Liver (tissue), 9 donors: ENCODE results near the gene RTN4RL2. TPM values are rescaled to one million over a fixed set of nuclear protein-coding genes. Genes with fewer than 3 reads are reported as not detected.

ENCODE experiments used
- DNase-seq: peaks from one replicate; pipeline ENCODE4 v3.0.0-alpha.2; 2017; ENCODE audit warnings: low spot score
- H3K27ac ChIP-seq, 2 donors: one replicate each; pipeline ENCODE4 v1.7.0; 2013; ENCODE audit warnings: inconsistent platforms in 2 of 2, low read length in 2 of 2, control low read depth in 1 of 2, low read depth in 1 of 2, mild to moderate bottlenecking in 1 of 2
- H3K27me3 ChIP-seq, 4 donors: one replicate each; pipeline versions ENCODE4 v1.6.1 to v1.7.0; 2013; ENCODE audit warnings: low read length in 3 of 4, inconsistent platforms in 1 of 4, mild to moderate bottlenecking in 1 of 4, moderate library complexity in 1 of 4; ENCODE audit not compliant: control insufficient read depth in 4 of 4, insufficient read depth in 4 of 4
- H3K36me3 ChIP-seq, 4 donors: one replicate each; pipeline versions ENCODE4 v1.6.1 to v1.7.0; 2013; ENCODE audit warnings: low read length in 3 of 4, mild to moderate bottlenecking in 3 of 4, low read depth in 1 of 4, moderate library complexity in 1 of 4; ENCODE audit not compliant: control insufficient read depth in 4 of 4, insufficient read depth in 3 of 4
- H3K4me1 ChIP-seq, 4 donors: one replicate each; pipeline versions ENCODE4 v1.6.1 to v1.7.0; 2013; ENCODE audit warnings: low read length in 3 of 4, mild to moderate bottlenecking in 3 of 4, moderate library complexity in 1 of 4; ENCODE audit not compliant: control insufficient read depth in 4 of 4, insufficient read depth in 4 of 4
- H3K4me3 ChIP-seq, 3 donors: one replicate each; pipeline versions ENCODE4 v1.6.1 to v1.7.0; 2013; ENCODE audit warnings: low read length in 3 of 3, control low read depth in 1 of 3, low read depth in 1 of 3, mild to moderate bottlenecking in 1 of 3
- H3K9ac ChIP-seq, 2 donors: one replicate each; pipeline ENCODE4 v1.7.0; 2013; ENCODE audit warnings: low read length in 2 of 2, mild to moderate bottlenecking in 2 of 2, moderate library complexity in 2 of 2, control low read depth in 1 of 2, low read depth in 1 of 2
- H3K9me3 ChIP-seq, 4 donors: one replicate each; pipeline versions ENCODE4 v1.6.1 to v1.7.0; 2013; ENCODE audit warnings: low read length in 3 of 4; ENCODE audit not compliant: control insufficient read depth in 4 of 4
- ATF3 ChIP-seq: IDR thresholded peaks from 2 replicates; pipeline ENCODE4 v1.6.1; 2016; ENCODE audit warnings: antibody characterized with exemption
- EGR1 ChIP-seq, 2 donors: IDR thresholded peaks; 2 replicates each; pipeline ENCODE4 v1.6.1; 2016 to 2018; ENCODE audit warnings: antibody characterized with exemption in 2 of 2, low read depth in 2 of 2
- FOXA1 ChIP-seq: IDR thresholded peaks from 2 replicates; pipeline ENCODE4 v1.6.1; 2016; ENCODE audit warnings: antibody characterized with exemption
- FOXA2 ChIP-seq: IDR thresholded peaks from 2 replicates; pipeline ENCODE4 v1.6.1; 2016; ENCODE audit warnings: antibody characterized with exemption
- GABPA ChIP-seq, 2 donors: IDR thresholded peaks in 1 of 2; conservative IDR thresholded peaks in 1 of 2; 2 replicates each; pipeline ENCODE4 v1.6.1; 2016; ENCODE audit warnings: antibody characterized with exemption in 2 of 2, mild to moderate bottlenecking in 1 of 2, moderate library complexity in 1 of 2
- HNF4A ChIP-seq, 2 donors: conservative IDR thresholded peaks; 2 replicates each; pipeline ENCODE4 v1.6.1; 2016; ENCODE audit warnings: antibody characterized with exemption in 2 of 2, mild to moderate bottlenecking in 2 of 2
- HNF4G ChIP-seq: IDR thresholded peaks from 2 replicates; pipeline ENCODE4 v1.6.1; 2016; ENCODE audit warnings: antibody characterized with exemption
- JUND ChIP-seq, 2 donors: IDR thresholded peaks; 2 replicates each; pipeline ENCODE4 v1.6.1; 2016; ENCODE audit warnings: antibody characterized with exemption in 2 of 2
- MAX ChIP-seq: IDR thresholded peaks from 2 replicates; pipeline ENCODE4 v1.6.1; 2016; ENCODE audit warnings: antibody characterized with exemption
- NR2F2 ChIP-seq: IDR thresholded peaks from 2 replicates; pipeline ENCODE4 v1.6.1; 2016; ENCODE audit warnings: antibody characterized with exemption
- RAD21 ChIP-seq, 2 donors: IDR thresholded peaks; 2 replicates each; pipeline ENCODE4 v1.6.1; 2016; ENCODE audit warnings: antibody characterized with exemption in 2 of 2, mild to moderate bottlenecking in 2 of 2
- REST ChIP-seq: IDR thresholded peaks from 2 replicates; pipeline ENCODE4 v1.6.1; 2016; ENCODE audit warnings: antibody characterized with exemption, mild to moderate bottlenecking
- RXRA ChIP-seq, 2 donors: IDR thresholded peaks; 2 replicates each; pipeline ENCODE4 v1.6.1; 2017 to 2018; ENCODE audit warnings: antibody characterized with exemption in 2 of 2, mild to moderate bottlenecking in 1 of 2
- SP1 ChIP-seq: IDR thresholded peaks from 2 replicates; pipeline ENCODE4 v1.6.1; 2018; ENCODE audit warnings: antibody characterized with exemption, mild to moderate bottlenecking
- TAF1 ChIP-seq: conservative IDR thresholded peaks from 2 replicates; pipeline ENCODE4 v1.6.1; 2016; ENCODE audit warnings: antibody characterized with exemption, mild to moderate bottlenecking
- YY1 ChIP-seq: IDR thresholded peaks from 2 replicates; pipeline ENCODE4 v1.6.1; 2016; ENCODE audit warnings: antibody characterized with exemption, mild to moderate bottlenecking
- ZBTB33 ChIP-seq: IDR thresholded peaks from 2 replicates; pipeline ENCODE4 v1.6.1; 2016; ENCODE audit warnings: antibody characterized with exemption
- WGBS: extraction: QIAGEN DNeasy Blood & Tissue Kit; methylation state at CpG from one replicate; pipeline ENCODE4 v1.1.7; 2013; 5-methylcytosine and 5-hydroxymethylcytosine counted together
- polyA plus RNA-seq, 2 donors: library from polyadenylated mRNA; stranded (reverse) in 1 of 2; unstranded in 1 of 2; fragments of 200-250 nt in 1 of 2; fragments of >200 nt in 1 of 2; fragmentation: Nextera tagmentation in 1 of 2; extraction: Ambion mirVana in 1 of 2; gene quantifications; one replicate each; pipeline versions ENCODE4 v1.2.1 to v1.2.3, GENCODE V29; 2013 to 2015
- total RNA-seq, 2 donors: library from RNA; depleted of rRNA; stranded (reverse); fragments of >200 nt; gene quantifications; one replicate each; pipeline ENCODE4 v1.2.3, GENCODE V29; 2014
- TF ChIP-seq, protein P1 (sequence below): fragments of 150-350 bp; IDR thresholded peaks from 2 replicates; pipeline ENCODE4 v1.5.1; 2017; ENCODE audit warnings: improper control_type of control experiment, low read depth, low read length; ENCODE audit not compliant: missing input control
- donor health status: healthy.
- donor health status: healthy.
- donor health status: healthy.
- donor health status: healthy.
- donor health status: healthy.

The RTN4RL2 gene
- total and polyA plus RNA-seq, 4 donors, result 0.75 to 18.1 (median 3.2) TPM

DNA sequence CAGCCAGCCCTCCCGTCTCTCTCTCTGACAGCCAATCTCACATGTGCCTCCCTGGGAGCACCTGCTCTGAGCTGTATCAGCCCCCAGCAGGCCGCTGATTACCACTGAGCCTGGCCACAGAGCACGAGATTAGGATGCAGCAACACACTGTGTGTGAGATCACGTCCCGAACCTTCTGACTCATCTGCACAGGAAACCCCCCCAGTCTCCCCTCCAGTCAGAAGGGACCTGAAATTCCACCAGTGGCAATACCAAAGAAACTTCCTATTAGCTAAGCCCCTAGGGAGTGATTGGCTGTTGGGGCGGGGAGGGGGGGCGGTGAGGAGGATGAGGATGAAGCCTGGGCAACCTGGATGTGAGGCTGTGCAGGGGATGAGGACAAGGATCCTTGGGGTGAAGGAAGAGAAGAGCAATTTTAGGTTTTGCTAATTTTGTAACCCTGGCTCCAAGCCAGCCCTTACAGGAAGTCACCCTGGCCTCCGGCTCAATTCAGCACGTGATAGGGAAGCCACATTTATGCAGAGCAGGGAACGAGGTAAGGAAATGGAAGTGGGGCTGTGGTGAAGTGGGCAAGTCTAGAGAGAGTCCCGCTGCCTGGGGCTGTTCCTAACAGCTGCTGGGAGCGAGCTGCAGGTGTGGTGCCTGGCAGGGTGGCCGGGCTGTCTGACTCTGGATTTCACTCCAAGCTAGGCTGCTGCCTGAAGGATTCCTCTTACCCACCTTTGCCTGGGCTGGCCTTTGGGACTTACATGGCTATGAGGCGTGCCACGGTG, 35.4 kb upstream of the RTN4RL2 start:
- Histone ChIP-seq H3K36me3 (peaks cover 10 to 28% (median 21%) of the 10 kb centered on the region in 4 donors), H3K9me3 (no peaks in the 10 kb centered on the region), H3K4me3 (peak overlapping the region; percentile 35 to 68 (median 65)), H3K4me1 (peaks cover 10 to 65% (median 29%) of the 10 kb centered on the region in 4 donors), H3K27ac (peak overlapping the region; percentile 92 to 99), H3K9ac (peak overlapping the region; percentile 72 to 76), H3K27me3 (no peaks in the 10 kb centered on the region)
- 36% methylated on average over 15 of the region's 15 CpGs for WGBS
- TF ChIP-seq MAX, result peak; percentile 65
- TF ChIP-seq ATF3, result no peak
- TF ChIP-seq, protein P1, sequence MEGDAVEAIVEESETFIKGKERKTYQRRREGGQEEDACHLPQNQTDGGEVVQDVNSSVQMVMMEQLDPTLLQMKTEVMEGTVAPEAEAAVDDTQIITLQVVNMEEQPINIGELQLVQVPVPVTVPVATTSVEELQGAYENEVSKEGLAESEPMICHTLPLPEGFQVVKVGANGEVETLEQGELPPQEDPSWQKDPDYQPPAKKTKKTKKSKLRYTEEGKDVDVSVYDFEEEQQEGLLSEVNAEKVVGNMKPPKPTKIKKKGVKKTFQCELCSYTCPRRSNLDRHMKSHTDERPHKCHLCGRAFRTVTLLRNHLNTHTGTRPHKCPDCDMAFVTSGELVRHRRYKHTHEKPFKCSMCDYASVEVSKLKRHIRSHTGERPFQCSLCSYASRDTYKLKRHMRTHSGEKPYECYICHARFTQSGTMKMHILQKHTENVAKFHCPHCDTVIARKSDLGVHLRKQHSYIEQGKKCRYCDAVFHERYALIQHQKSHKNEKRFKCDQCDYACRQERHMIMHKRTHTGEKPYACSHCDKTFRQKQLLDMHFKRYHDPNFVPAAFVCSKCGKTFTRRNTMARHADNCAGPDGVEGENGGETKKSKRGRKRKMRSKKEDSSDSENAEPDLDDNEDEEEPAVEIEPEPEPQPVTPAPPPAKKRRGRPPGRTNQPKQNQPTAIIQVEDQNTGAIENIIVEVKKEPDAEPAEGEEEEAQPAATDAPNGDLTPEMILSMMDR, result no peak
- peak in 1 of 2 donors; percentile 3 for TF ChIP-seq HNF4A (conservative IDR thresholded peaks at IDR 0.05)
- TF ChIP-seq TAF1, result no peak
- no peak for TF ChIP-seq FOXA1
- no peak for TF ChIP-seq RAD21 (IDR thresholded peaks at IDR 0.05)
- peak; percentile 16 to 47 for TF ChIP-seq GABPA (IDR thresholded peaks at IDR 0.05 in 1 of 2, conservative IDR thresholded peaks at IDR 0.05 in 1 of 2)
- TF ChIP-seq ZBTB33, result no peak
- TF ChIP-seq EGR1 (IDR thresholded peaks at IDR 0.05; ENCODE audit: low read depth in 2 of 2), result no peak
- TF ChIP-seq NR2F2, result peak; percentile 42
- TF ChIP-seq FOXA2, result no peak
- peak; percentile 43 for TF ChIP-seq SP1
- TF ChIP-seq JUND (IDR thresholded peaks at IDR 0.05), result peak; percentile 73 to 76
- peak; percentile 35 for TF ChIP-seq YY1
- TF ChIP-seq RXRA (IDR thresholded peaks at IDR 0.05), result no peak
- TF ChIP-seq HNF4G, result no peak
- TF ChIP-seq REST, result no peak
- DNase-seq, result peak; percentile 82
